IMR-90 (cell line): ENCODE results near the gene GPC5. TPM values are rescaled to one million over a fixed set of nuclear protein-coding genes. Genes with fewer than 3 reads are reported as not detected.

ENCODE experiments used
- ATAC-seq: fragments of 200-7000 bp; cut with Tn5 transposase; 2 replicates; pipeline ENCODE4 v1.9.1; 2020; ENCODE audit warnings: low read depth, mild to moderate bottlenecking, moderate library complexity
- BruUV-seq: library from RNA; stranded (reverse); fragments of 400-500 nt; replicated peaks from 2 replicates; lab custom pipeline; 2021; lab: Mats Ljungman, UMichigan
- CTCF ChIA-PET: fragments of 300-600 bp; formaldehyde crosslinking; extraction: SDS; loops from one replicate; lab custom pipeline; 2021; ENCODE audit warnings: antibody characterized with exemption; lab: Yijun Ruan, JAX
- POLR2A ChIA-PET: fragments of 300-600 bp; sonication (Branson Sonifier 250); formaldehyde crosslinking; loops from one replicate; lab custom pipeline; 2022; ENCODE audit warnings: antibody characterized with exemption; ENCODE audit not compliant: unreplicated experiment; lab: Charles Lee
- DNase-seq: peaks from one replicate; pipeline ENCODE4 v3.0.0; 2013
- H2AFZ ChIP-seq: replicated peaks from 2 replicates; pipeline ENCODE3; 2013; ENCODE audit warnings: low read length, mild to moderate bottlenecking; ENCODE audit not compliant: poor library complexity
- H2AK5ac ChIP-seq: 2 replicates; pipeline ENCODE4 v1.6.1; 2013; ENCODE audit warnings: low read depth, low read length, inconsistent platforms
- H2AK9ac ChIP-seq: replicated peaks from 2 replicates; pipeline ENCODE3; 2013; ENCODE audit warnings: mild to moderate bottlenecking, low read depth, low read length, moderate library complexity; ENCODE audit not compliant: poor library complexity
- H2BK120ac ChIP-seq: 2 replicates; pipeline ENCODE4 v1.6.1; 2013; ENCODE audit warnings: low read depth, low read length, inconsistent platforms
- H2BK15ac ChIP-seq: 3 replicates; pipeline ENCODE4 v1.6.1; 2013; ENCODE audit warnings: low read depth, low read length, inconsistent platforms
- H2BK20ac ChIP-seq: 2 replicates; pipeline ENCODE4 v1.6.1; 2013; ENCODE audit warnings: low read depth, mild to moderate bottlenecking, inconsistent platforms, low read length, moderate library complexity
- H2BK5ac ChIP-seq: 2 replicates; pipeline ENCODE4 v1.6.1; 2013; ENCODE audit warnings: mild to moderate bottlenecking, low read depth, low read length, inconsistent platforms; ENCODE audit not compliant: poor library complexity, severe bottlenecking
- H3K14ac ChIP-seq: replicated peaks from 2 replicates; pipeline ENCODE4 v1.6.1; 2013; ENCODE audit warnings: low read depth, low read length, inconsistent platforms
- H3K18ac ChIP-seq: 2 replicates; pipeline ENCODE4 v1.6.1; 2013; ENCODE audit warnings: low read depth, low read length, control low read depth
- H3K23ac ChIP-seq: 2 replicates; pipeline ENCODE4 v1.6.1; 2013; ENCODE audit warnings: low read depth, low read length, inconsistent platforms
- H3K27ac ChIP-seq: 2 replicates; pipeline ENCODE4 v1.5.1; 2013; ENCODE audit warnings: mild to moderate bottlenecking, control low read depth, low read length; ENCODE audit not compliant: insufficient read depth
- H3K27me3 ChIP-seq: 2 replicates; pipeline ENCODE4 v1.6.1; 2013; ENCODE audit warnings: low read length; ENCODE audit not compliant: control insufficient read depth, insufficient read depth
- H3K36me3 ChIP-seq: 2 replicates; pipeline ENCODE4 v1.6.1; 2013; ENCODE audit warnings: low read length, mixed read lengths; ENCODE audit not compliant: control insufficient read depth, insufficient read depth
- H3K4ac ChIP-seq: 2 replicates; pipeline ENCODE4 v1.6.1; 2013; ENCODE audit warnings: low read depth, low read length, inconsistent platforms
- H3K4me1 ChIP-seq: 2 replicates; pipeline ENCODE4 v1.6.1; 2013; ENCODE audit warnings: low read length, mixed read lengths; ENCODE audit not compliant: control insufficient read depth, insufficient read depth
- H3K4me2 ChIP-seq: 2 replicates; pipeline ENCODE4 v1.6.1; 2013; ENCODE audit warnings: low read depth, mild to moderate bottlenecking, control low read depth, low read length, moderate library complexity
- H3K4me3 ChIP-seq: 2 replicates; pipeline ENCODE4 v1.5.1; 2013; ENCODE audit warnings: low read depth, mild to moderate bottlenecking, control low read depth, low read length, moderate library complexity; ENCODE audit not compliant: insufficient read depth
- H3K56ac ChIP-seq: 2 replicates; pipeline ENCODE4 v1.6.1; 2013; ENCODE audit warnings: low read length, inconsistent platforms; ENCODE audit not compliant: insufficient read depth; ENCODE audit errors: extremely low read depth
- H3K79me1 ChIP-seq, 2 experiments: 2 replicates each; pipeline ENCODE4 v1.6.1; 2013; ENCODE audit warnings: low read length in 2 of 2, inconsistent platforms in 1 of 2, low read depth in 1 of 2
- H3K9ac ChIP-seq: 2 replicates; pipeline ENCODE4 v1.6.1; 2013; ENCODE audit warnings: low read depth, low read length, control low read depth
- H3K9me1 ChIP-seq: 2 replicates; pipeline ENCODE4 v1.6.1; 2013; ENCODE audit warnings: low read length, inconsistent platforms; ENCODE audit not compliant: insufficient read depth
- H3K9me3 ChIP-seq: 2 replicates; pipeline ENCODE4 v1.6.1; 2013; ENCODE audit warnings: low read length; ENCODE audit not compliant: control insufficient read depth, insufficient read depth
- H4K20me1 ChIP-seq: 2 replicates; pipeline ENCODE4 v1.6.1; 2013; ENCODE audit warnings: low read length, inconsistent platforms; ENCODE audit not compliant: insufficient read depth
- H4K5ac ChIP-seq: 2 replicates; pipeline ENCODE4 v1.6.1; 2013; ENCODE audit warnings: mild to moderate bottlenecking, low read depth, low read length, control low read depth
- H4K8ac ChIP-seq, 2 experiments: 2 replicates each; pipeline ENCODE4 v1.6.1; 2013; ENCODE audit warnings: low read depth in 2 of 2, low read length in 2 of 2, control low read depth in 1 of 2, inconsistent platforms in 1 of 2
- H4K91ac ChIP-seq: 2 replicates; pipeline ENCODE4 v1.6.1; 2013; ENCODE audit warnings: low read depth, low read length, inconsistent platforms; ENCODE audit not compliant: insufficient read depth
- WGBS, 2 experiments: methylation state at CpG; one replicate each; pipeline versions ENCODE4 v1.1.5 to v1.1.7; 2013; ENCODE audit warnings: missing lambda C conversion rate in 2 of 2; ENCODE audit not compliant: insufficient read length in 1 of 2; ENCODE audit errors: extremely low coverage in 2 of 2; 5-methylcytosine and 5-hydroxymethylcytosine counted together
- dilution Hi-C: fragments of 300-500 bp; cut with HindIII; formaldehyde crosslinking; loops from one replicate; pipeline ENCODE4 v1.14.3; 2018; ENCODE audit warnings: low sequenced_read_pairs; ENCODE audit not compliant: unreplicated experiment
- in situ Hi-C: fragments of 300-500 bp; cut with MboI; formaldehyde crosslinking; loops from 3 replicates; pipeline ENCODE4 v1.14.3; 2019; ENCODE audit warnings: low sequenced_read_pairs, inconsistent platforms, mixed read lengths
- intact Hi-C: fragments of 100-400 bp; cut with micrococcal nuclease; formaldehyde crosslinking; loops from 2 replicates; pipeline ENCODE4 v1.10.0; 2022
- polyA plus RNA-seq, 3 experiments: library from polyadenylated mRNA; depleted of rRNA; stranded (reverse); fragments of >200 nt; gene quantifications; 2 replicates each; pipeline ENCODE4 v1.2.3, GENCODE V29; 2012; ENCODE audit warnings: low replicate concordance in 1 of 3
- total RNA-seq: library from RNA; depleted of rRNA; stranded (reverse); fragments of >200 nt; gene quantifications from 2 replicates; pipeline ENCODE4 v1.2.3, GENCODE V29; 2012
- TF ChIP-seq, protein P1 (sequence below): fragments of 150-350 bp; IDR thresholded peaks from 2 replicates; pipeline ENCODE4 v1.6.1; 2017; ENCODE audit warnings: mild to moderate bottlenecking, antibody characterized with exemption, low read length, low read depth

The GPC5 gene
- total and polyA plus RNA-seq, 2 of the 4 experiments (the other 2 are of a cell fraction): 0.94 to 1.8 TPM

DNA sequence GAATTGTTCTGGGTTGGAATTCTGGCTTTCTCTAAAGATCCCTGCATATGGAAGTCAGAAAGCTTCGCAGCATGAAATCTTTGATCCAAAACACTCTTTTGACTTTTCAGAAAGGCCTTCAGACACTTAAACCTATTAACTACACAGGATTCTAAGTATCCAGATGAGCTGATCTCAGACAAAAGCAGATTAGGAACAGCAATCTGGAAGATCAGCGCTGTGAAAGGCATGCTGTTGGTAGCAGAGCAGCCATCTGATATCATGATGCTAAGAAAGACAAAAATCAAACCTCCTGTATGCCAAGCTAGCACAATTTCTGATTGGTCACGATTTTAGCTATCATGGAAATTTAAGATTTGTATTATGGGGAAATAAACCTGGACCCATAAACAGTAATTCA, 589.9 kb downstream of the GPC5 start:
- no peaks in the 10 kb centered on the region for H3K9me1 ChIP-seq
- no peaks in the 10 kb centered on the region for H3K36me3 ChIP-seq
- intact Hi-C loops (no loop called here), dilution Hi-C loops (no loop called here), in situ Hi-C loops (no loop called here)
- no peak for DNase-seq
- H3K27me3 ChIP-seq: no peaks in the 10 kb centered on the region
- TF ChIP-seq, protein P1, sequence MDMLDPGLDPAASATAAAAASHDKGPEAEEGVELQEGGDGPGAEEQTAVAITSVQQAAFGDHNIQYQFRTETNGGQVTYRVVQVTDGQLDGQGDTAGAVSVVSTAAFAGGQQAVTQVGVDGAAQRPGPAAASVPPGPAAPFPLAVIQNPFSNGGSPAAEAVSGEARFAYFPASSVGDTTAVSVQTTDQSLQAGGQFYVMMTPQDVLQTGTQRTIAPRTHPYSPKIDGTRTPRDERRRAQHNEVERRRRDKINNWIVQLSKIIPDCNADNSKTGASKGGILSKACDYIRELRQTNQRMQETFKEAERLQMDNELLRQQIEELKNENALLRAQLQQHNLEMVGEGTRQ: no peak
- H2BK5ac ChIP-seq: no peak overlapping the region
- H2AK5ac ChIP-seq: no peak overlapping the region
- no peak overlapping the region for H3K4ac ChIP-seq
- no peak overlapping the region for H3K4me2 ChIP-seq
- H3K4me1 ChIP-seq: no peaks in the 10 kb centered on the region
- H3K4me3 ChIP-seq: no peak overlapping the region
- H4K20me1 ChIP-seq: no peaks in the 10 kb centered on the region
- H4K8ac ChIP-seq: no peak overlapping the region
- no peak overlapping the region for H2BK20ac ChIP-seq
- ChIA-PET CTCF (no interaction called here), POLR2A (no interaction called here)
- no peak overlapping the region for H2BK120ac ChIP-seq
- H3K56ac ChIP-seq: no peak overlapping the region
- H3K79me1 ChIP-seq: no peaks in the 10 kb centered on the region
- WGBS, 2 experiments: 40% methylated on average over 1 of the region's 3 CpGs; no CpG with 5 or more reads in 1 of the 2 experiments
- H3K14ac ChIP-seq: no peak overlapping the region
- no peak overlapping the region for H2AFZ ChIP-seq
- H3K9me3 ChIP-seq: no peaks in the 10 kb centered on the region; the same call in 1 of the 2 replicates
- H3K9ac ChIP-seq: no peak overlapping the region
- H4K5ac ChIP-seq: no peak overlapping the region
- no peak overlapping the region for H2BK15ac ChIP-seq
- no peak overlapping the region for H3K18ac ChIP-seq
- H3K23ac ChIP-seq: no peak overlapping the region
- H2AK9ac ChIP-seq: no peak overlapping the region
- H4K91ac ChIP-seq: no peak overlapping the region
- no peak for ATAC-seq
- no peak overlapping the region for H3K27ac ChIP-seq
- BruUV-seq: no TSS peak
